Stimulated activated CD4-positive, alpha-beta T cell treated with anti-CD3 and anti-CD28 coated beads, Interleukin-1b, Interleukin-23, amount 100 ng/mL, for 24 hours (primary cell): ENCODE results near the gene BET1L.
"Not testable (repeated sequence)": the region's sequence is repeated elsewhere in the genome, so short reads cannot be mapped to it uniquely, and the experiment has no call there.

Experiments used
- DNase-seq, 4 experiments: peaks; one replicate each; pipeline ENCODE4 v3.0.0-alpha.2; 2020; ENCODE audit warnings: low read depth in 4 of 4, low spot score in 1 of 4

Gene BET1L

GRCh38 chr11:197741-198235, 9.4 kb downstream of the BET1L start:
- DNase-seq: no peak

- no peak for DNase-seq
Observed at GRCh38 chr11:196786-197731, 10.1 kb downstream of the BET1L start.

GRCh38 chr11:193481-193880, 13.7 kb downstream of the BET1L start:
- not testable (repeated sequence) for DNase-seq

- DNase-seq: not testable (repeated sequence)
Observed at GRCh38 chr11:192674-193128, 14.5 kb downstream of the BET1L start, which contains the start of gene SCGB1C1. Gene SCGB1C1 (plus strand): TSS chr11:193078. CDS start chr11:193100, 22 bp downstream.

- not testable (repeated sequence) for DNase-seq
Observed at GRCh38 chr11:191490-192478, 15.4 kb downstream of the BET1L start.

- not testable (repeated sequence) for DNase-seq
Observed at GRCh38 chr11:190546-190945, 16.7 kb downstream of the BET1L start.

GRCh38 chr11:189843-190311, 17.3 kb downstream of the BET1L start:
- not testable (repeated sequence) for DNase-seq

GRCh38 chr11:189200-189783, 17.9 kb downstream of the BET1L start:
- DNase-seq: not testable (repeated sequence)

GRCh38 chr11:180242-180641, 27.0 kb downstream of the BET1L start:
- not testable (repeated sequence) for DNase-seq
